NCI-H1105 (cell line): ENCODE measurements around the gene FERD3L.
"Not testable (repeated sequence)": the region's sequence is repeated elsewhere in the genome, so short reads cannot be mapped to it uniquely, and the experiment has no call there.

Experiments used
- DNase-seq: peaks from one replicate; lab custom pipeline; 2025; lab: John Stamatoyannopoulos, UW

The FERD3L gene, protein sequence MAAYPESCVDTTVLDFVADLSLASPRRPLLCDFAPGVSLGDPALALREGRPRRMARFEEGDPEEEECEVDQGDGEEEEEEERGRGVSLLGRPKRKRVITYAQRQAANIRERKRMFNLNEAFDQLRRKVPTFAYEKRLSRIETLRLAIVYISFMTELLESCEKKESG

DNA sequence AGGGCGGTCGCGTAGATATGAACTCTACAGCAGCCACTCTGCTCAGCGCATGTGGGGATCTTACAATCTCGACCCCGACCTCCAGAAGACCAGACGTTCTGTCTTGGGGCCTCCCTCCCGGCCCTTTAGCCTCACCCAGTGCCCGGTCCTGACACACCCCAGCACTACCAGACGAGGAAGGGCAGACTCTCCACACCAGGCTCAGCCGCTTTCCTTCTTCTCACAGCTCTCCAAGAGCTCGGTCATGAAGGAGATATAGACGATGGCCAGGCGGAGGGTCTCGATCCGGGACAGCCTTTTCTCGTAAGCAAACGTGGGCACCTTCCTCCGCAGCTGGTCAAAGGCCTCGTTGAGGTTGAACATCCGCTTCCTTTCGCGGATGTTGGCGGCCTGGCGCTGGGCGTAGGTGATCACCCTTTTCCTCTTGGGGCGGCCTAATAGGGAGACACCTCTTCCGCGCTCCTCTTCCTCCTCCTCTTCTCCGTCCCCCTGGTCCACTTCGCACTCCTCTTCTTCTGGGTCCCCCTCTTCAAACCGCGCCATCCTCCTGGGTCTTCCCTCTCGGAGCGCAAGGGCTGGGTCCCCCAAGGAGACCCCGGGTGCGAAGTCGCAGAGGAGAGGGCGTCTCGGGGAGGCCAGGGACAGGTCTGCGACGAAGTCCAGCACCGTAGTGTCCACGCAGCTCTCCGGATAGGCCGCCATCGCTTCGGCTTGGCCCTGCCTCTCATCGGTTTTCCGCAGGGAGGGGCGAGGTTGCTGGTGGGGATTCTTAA lies at the start of gene FERD3L:
Gene FERD3L, minus strand, starts transcription at position 761 of the 773 bp plus-strand sequence. Its CDS starts 59 bp downstream, at position 702.
- no peak for DNase-seq

DNA sequence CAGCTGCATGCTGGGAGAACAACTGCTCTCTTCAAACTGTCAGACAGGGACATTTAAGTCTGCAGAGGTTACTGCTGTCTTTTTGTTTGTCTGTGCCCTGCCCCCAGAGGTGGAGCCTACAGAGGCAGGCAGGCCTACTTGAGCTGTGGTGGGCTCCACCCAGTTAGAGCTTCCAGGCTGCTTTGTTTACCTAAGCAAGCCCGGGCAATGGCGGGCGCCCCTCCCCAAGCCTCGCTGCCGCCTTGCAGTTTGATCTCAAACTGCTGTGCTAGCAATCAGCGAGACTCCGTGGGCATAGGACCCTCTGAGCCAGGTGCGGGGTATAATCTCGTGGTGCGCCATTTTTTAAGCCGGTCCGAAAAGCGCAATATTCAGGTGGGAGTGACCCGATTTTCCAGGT lies 49.2 kb upstream of the FERD3L start:
- not testable (repeated sequence) for DNase-seq

DNA sequence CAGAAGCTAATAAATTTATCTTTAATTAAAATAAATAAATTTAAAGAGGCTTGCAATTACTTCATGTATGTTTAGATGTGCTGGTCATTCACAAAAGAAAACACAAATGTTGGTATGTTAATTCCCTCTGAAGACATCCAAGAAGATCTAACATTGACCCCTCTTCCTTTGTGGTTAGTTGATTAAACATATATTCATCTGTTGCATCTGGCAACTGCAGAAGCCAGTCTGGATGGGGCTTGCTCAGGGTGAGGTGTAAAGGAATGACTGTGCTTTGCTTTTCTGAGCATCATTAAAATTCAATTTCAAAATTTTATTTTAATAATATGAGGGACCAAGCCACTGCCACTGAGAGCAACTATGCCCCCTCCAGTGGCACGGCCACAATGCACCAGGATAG lies 36.4 kb upstream of the FERD3L start:
- no peak for DNase-seq

GRCh38 chr7:19178595-19178994 lies 33.4 kb upstream of the FERD3L start:
- no peak for DNase-seq

- DNase-seq: no peak
Observed at GRCh38 chr7:19177269-19177668, 32.0 kb upstream of the FERD3L start.

DNA sequence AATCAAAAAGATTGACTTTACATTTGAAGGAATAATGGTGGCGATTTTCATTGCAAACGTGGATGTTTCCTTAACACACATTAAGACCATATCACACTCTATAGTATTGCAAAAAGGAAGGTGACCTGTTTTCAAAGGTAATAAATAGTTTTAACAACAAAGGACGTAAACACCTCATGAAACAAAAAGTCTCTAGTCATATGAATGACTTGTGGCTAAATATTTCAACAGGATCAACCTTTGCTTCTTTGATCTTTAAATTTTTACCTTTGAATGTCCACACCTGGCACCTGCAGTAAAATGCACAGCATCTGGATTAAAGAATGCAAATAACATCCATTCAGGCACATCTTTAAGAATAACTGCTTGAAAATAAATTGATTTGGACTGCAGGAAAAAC lies 30.0 kb upstream of the FERD3L start:
- DNase-seq: no peak

- DNase-seq: no peak
Observed at GRCh38 chr7:19161671-19162070, 16.4 kb upstream of the FERD3L start.

DNA sequence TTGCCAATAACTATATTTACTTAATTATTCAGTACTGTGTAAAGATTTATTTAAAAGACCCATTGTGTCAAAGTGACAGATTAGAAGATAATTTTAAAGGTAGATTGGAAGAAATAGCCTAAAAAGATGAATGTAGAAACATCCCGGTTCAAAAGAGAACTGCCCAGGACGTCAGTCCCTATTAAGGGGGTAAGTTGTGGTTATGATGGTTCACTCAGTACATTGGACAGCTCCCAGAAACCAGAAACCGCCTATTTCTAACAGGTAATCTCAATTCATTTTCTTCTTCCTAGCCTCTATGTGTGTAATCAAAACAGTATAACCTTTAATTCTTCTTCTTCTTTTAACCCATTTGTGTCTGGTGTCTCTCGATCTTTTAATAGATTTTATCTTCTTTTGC lies 1.5 kb upstream of the FERD3L start:
- no peak for DNase-seq

DNA sequence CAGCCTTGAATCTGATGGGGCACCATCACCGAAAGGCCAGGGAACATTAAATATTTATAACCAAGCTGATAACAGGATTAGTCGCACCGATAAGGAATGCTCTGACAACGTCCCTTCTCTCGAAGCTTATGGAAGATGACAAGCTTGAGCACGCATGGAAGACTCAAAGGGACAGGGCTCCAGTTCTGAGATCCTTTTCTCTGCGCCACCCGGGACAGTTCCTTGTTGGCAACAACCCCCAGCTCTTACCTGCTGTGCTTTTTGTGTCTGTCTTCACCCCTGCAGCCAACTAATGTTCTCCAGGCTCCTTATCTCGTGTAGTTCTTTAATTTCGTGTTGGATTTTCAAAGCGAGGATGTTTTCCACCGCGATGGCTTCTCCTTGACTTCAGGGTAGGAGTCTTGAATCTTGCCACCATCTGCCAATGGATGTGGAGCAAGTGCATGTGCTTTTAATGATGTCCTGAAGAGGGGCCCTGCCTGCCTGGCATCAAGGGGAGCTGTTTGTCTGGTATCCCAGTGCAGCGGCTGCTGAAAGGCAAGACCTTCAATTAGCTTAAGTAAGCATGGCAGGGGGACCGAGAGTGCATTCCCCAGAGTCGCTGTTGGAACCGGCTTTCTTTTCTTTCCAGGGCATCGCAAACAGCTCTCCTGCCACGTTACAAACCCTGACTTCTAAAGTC lies 354 bp upstream of the FERD3L start:
- no peak for DNase-seq

DNA sequence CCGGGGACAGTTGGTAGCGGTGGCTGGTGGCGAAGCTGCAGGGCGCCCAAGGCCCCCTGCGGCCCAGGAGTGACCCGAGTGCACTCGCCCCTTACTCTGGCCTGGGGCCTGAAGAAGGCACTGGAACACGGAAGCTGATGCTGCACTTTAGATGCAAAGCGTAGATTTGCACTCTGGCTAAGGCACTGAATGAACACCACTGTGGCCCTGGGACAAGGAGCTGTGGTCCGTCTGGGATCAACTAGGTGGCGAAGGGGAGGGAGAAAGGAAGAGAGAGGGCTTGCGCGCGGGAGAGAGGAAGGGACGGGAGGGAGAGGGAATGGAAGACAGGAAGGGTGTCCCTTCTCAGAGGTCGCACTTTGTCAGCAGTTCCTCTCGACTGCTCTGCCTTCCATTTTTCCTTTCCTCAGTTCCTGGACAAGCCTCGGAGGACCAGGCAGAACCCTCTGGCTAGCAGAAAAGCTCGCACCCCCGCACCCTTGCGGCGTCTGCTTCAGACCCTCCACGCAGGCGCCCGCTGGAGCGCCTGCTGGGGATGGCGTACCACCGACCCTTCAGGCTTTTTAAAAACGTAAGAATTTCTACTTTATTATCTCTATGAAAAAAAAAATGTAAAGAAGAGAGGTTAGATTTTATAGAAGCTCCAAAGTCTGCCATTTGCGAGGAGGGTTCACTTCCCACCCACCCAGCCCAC lies 1.2 kb downstream of the FERD3L start:
- no peak for DNase-seq

DNA sequence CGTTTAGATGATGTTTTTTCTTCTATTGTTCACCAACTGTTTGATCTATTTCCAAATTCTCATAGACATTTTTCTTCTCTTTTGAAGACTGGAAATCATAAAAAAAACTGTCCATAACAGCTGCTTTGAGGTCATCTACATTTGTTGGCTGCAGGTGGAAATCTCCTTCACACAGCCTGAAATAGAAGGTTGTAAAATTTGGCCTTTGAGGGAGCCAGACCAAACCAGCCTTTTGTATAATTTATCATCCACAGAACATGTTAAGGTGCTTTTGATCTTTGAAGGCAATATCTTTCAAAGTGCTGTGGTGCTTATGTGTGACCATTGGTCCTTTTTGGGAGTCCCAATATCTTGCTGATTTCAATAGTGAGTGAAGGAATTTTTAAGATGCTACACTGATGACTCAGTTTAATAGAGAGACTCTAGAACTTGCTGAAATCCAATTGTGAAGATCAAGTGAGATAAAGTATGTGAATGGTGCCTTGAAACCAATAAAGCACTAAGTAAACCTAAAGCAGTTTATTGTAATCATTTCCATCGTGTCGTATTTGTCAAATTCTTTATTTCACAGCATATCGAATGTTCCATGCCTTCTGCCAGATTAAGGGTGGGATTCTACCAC lies 5.4 kb downstream of the FERD3L start:
- DNase-seq: no peak

- no peak for DNase-seq
Observed at GRCh38 chr7:19133886-19134285, 11.3 kb downstream of the FERD3L start.

- no peak for DNase-seq
Observed at GRCh38 chr7:19133390-19133789, 11.8 kb downstream of the FERD3L start.

DNA sequence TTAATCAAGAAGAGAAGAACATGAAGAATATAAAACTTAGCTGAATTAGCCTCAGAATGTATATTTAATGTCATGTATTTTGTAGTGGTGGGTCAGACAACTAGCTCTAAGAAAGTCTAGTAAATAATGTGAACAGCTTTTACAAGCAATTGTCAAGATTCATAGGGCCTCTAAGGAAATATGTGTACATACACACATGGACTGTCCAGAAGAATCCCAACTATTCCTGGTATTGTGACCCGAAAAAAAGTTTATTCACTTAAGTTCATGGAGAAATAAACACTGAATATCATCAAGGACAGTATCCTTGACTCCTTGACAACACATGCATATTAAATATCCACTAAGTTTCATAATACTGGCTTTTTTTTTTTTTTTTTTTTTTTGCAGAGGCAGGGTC lies 16.4 kb downstream of the FERD3L start:
- DNase-seq: no peak

GRCh38 chr7:19121977-19122588 lies 23.1 kb downstream of the FERD3L start:
- peak; percentile 20 for DNase-seq

GRCh38 chr7:19119870-19120486 lies 25.2 kb downstream of the FERD3L start:
- DNase-seq: no peak

DNA sequence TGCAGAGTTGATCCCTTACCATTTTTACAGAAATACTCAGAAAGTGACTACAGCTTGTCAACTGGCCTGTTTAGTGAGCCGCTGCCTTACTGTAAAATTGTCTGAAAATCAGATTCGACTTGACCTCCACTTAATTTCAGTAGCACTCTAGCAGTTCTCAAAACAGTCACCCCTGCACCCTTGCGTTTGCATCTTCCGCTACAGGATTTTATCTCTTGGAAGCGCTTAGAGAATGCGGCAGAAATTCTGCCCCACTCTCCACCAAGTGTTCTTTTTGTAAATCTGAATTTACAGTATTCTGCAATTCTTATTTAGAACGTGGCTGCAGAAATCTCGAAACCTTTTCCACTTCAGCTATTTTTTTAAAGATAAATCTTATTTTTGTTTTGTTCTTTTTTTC lies 25.8 kb downstream of the FERD3L start:
- no peak for DNase-seq

- DNase-seq: no peak
Observed at GRCh38 chr7:19118636-19119371, 26.4 kb downstream of the FERD3L start.

DNA sequence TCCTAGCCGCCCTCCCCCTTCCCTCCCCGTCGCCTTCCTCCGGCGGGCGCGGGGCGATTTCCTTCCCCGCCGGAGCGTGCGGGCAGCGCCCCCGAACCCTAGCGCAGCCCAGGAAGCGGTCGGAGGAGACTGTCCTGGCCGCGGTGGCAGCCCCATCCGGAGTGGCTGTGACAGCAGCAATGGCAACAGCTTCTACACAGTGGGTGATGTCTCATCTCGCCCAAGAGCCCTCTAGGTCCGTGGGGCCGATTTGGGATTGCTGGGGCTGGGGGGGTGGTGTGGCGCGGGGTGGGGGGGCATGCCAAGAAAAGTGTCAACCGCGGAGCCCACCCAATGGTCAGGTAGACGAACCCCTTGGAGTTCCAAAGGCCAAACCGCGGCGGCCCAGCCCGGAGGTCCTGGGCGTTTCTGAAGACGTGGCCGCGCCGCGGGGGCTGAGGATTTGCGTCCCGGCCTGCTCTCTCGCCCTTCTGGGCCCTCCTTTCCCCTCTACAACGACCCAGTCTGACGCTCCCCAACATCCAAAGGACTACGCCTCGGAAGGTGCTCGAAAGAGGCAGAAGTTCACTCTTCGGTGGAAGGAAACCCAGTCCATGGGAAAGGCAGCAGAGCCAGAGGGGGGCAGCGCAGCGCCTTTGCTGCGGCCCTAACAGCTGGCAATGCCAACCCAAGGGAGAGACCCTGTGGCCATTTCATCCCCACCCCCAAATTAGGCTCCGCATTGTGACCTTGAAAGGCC lies 27.2 kb downstream of the FERD3L start:
- DNase-seq: no peak
